HG02642 (cell line): Measurements from ENCODE around the gene GMEB2.
"Not testable (repeated sequence)": the region's sequence is repeated elsewhere in the genome, so short reads cannot be mapped to it uniquely, and the experiment has no call there.

ENCODE experiments used
- ATAC-seq: cut with Tn5 transposase; IDR thresholded peaks from one replicate; pipeline ENCODE4 v1.9.1; 2021; ENCODE audit warnings: mild to moderate bottlenecking; ENCODE audit not compliant: unreplicated experiment, poor library complexity

Gene GMEB2

DNA sequence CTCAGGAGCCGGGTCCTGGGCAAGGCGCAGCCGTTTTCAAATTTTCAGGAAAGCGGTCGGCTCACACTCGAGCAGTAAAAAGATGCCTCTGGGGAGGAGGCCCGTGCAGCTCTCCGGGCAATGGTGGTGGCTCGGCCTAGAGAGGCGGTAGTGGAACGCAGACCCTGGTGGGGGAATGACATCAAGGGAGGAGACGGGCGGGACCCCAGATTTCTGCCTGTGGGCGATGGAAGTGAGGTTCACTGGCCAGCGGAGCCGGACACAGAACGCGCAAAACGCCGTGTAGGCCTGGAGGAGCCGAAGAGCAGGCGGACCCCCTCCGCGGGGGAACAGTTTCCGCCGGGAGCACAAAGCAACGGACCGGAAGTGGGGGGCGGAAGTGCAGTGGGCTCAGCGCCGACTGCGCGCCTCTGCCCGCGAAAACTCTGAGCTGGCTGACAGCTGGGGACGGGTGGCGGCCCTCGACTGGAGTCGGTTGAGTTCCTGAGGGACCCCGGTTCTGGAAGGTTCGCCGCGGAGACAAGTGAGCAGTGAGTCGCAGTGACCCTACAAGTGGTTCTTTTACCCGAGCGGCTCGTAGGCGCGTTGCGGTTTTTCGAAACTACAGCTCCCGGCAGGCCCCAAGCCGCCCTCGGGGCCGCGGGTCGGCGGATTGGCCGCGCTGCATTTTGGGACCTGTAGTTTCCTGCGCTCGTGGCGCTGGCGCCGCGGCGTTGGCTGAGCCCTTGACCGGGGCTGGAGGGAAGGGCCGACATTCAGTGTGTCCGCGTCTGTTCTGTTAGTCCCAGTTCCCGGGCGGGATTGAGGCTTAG is 31.2 kb upstream of the GMEB2 start, which contains the start of gene RTEL1:
Gene RTEL1, plus strand, starts transcription at position 376 of the 812 bp plus-strand sequence. CDS start 1,091 bp downstream, outside the sequence.
- peak; percentile 90 for ATAC-seq

DNA sequence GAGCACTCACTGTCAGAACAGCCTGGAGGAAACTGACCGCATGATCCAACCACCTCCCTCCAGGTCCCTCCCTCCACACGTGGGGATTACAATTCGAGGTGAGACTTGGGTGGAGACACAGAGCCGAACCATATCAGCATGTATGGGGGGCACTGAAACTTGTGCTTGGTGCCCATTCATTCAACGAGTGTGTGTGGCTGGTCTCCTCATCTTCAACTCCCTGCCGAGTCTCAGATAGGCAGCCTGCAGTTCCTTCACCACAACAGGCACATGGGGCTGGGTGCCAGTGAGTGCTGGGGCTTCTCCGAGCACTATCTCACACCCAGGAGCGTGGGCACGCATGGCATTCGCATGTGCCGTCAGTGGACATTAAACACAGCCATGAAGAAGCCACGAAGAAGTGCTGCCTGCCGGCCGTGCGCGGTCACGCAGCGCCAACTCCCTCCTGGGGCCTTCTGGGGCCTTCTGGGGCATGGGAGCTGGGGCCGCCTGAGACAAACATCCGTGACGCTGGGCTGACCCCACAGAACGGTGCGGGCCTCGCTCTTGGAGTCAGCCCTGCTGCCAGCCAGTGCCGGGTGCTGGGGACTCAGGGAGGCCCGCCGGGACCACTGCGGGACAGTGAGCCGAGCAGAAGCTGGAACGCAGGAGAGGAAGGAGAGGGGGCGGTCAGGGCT is 30.5 kb upstream of the GMEB2 start:
- no peak for ATAC-seq

GRCh38 chr20:63656451-63656850 is 29.6 kb upstream of the GMEB2 start:
- no peak for ATAC-seq

DNA sequence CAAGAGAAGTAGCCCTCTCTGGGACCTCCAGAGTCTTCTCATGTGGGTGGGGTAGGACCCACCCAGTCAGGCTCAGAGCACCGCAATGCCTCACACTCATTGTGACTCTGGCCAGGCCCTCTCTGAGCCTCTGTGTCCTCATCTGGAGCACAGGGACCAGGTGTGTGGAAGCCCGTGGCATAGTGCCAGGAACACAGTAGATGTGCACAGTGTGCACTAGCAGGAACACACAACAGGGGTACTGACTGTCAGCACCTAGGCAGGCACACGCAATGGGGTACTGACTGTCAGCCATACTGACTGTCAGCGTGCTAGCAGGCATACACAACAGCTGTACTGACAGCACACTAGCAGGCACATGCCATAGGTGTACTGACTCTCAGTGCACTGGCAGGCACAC is 28.3 kb upstream of the GMEB2 start:
- no peak for ATAC-seq

- ATAC-seq, result no peak
Observed at GRCh38 chr20:63653974-63654668, 27.2 kb upstream of the GMEB2 start.

GRCh38 chr20:63653041-63653973 is 26.4 kb upstream of the GMEB2 start, which contains the start of gene STMN3:
STMN3 (minus strand) TSS chr20:63653424; CDS start chr20:63653345, 79 bp downstream.
- ATAC-seq, result no peak

DNA sequence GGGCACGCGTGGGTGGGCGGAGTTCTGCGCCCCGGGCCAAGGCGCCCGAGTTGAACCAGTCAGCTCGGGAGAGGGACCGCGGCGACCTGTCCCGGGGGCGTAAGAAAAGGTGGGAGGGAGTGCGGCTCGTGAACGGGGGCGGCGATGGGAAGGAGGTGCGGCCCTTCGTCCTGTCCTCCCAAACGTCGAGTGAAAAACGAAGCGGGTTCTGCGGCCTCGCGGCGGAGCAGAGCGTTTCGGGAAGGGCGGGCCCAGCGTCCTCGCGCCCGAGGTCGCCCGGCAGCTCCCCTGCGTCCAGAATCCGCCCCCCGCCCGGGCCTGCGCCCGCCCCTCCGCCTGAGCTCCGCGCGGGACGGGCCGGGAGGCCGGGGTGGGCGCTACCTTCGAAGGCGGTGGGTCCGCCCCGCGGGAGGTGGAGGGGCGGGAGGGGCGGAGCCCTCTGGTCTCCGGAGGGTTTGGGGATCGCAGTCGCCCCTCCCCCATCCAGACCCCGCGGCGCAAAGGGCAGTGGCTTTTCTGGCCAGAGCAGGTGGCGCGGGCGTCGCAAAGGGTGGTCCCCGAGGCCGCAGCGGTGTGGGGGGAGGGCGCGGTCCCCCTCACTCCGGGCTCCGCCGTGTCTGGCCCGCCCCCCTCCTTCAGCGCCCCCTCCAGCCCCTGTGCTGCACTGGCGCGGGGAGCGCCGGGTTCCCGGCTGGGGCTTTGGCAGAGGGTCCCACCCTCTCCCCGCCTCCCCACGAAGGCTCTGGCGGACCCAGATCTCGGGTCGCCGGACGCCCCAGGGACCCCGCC is 25.5 kb upstream of the GMEB2 start:
- no peak for ATAC-seq

DNA sequence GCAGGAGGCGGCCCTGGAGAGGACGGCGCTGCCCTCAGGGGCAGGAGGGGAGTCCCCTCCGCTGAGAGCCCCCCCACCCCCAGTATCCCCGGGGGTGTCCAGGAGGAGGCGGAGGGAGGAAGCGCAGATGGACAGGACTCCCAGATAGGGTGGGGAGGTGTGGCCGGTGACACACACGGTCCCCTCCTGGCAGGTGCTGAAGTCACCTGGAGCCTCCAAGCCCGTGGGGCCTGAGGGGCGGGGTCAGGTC is 25.0 kb upstream of the GMEB2 start:
- ATAC-seq, result no peak

- ATAC-seq, result not testable (repeated sequence)
Observed at GRCh38 chr20:63650486-63650885, 23.6 kb upstream of the GMEB2 start.

- no peak for ATAC-seq
Observed at GRCh38 chr20:63648895-63649589, 22.1 kb upstream of the GMEB2 start.

DNA sequence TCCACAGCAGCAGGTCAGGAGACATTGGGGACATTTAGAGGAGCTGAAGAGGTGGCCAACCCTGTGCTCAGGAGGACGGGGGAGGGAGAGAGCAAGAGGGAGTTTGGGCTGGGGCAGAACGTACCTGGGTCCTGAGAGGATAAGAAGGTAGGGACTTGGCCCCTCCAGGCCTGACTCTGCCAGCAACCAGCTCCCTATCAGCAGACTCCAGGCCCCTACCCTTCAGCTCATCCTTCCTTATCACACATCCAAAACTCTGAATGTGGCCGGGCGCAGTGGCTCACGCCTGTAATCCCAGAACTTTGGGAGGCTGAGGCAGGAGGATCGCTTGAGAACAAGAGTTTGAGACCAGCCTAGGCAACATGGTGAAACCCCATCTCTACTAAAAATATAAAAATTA is 21.3 kb upstream of the GMEB2 start:
- no peak for ATAC-seq

GRCh38 chr20:63645218-63645617 is 18.3 kb upstream of the GMEB2 start:
- no peak for ATAC-seq

DNA sequence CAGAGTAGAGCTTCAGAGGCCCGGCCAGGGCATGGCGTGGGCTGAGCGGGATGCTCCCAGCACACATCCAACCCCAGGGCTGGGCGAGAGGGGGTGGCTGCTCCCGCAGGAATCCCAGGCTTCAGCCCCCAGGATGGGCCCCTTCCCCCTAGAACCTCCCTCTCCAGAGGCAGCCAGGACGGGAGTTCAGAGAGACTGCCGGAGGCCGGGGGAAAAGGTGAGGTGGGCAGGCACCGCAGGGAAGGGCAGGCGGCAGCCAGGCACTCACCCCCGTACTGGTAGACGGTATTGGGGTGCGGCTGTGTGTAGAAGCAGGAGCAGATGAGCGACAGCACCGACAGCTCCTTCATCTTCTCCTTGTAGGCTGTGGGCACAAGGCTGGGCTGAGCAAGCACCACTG is 17.0 kb upstream of the GMEB2 start:
- no peak for ATAC-seq

- no peak for ATAC-seq
Observed at GRCh38 chr20:63643499-63643898, 16.6 kb upstream of the GMEB2 start.

DNA sequence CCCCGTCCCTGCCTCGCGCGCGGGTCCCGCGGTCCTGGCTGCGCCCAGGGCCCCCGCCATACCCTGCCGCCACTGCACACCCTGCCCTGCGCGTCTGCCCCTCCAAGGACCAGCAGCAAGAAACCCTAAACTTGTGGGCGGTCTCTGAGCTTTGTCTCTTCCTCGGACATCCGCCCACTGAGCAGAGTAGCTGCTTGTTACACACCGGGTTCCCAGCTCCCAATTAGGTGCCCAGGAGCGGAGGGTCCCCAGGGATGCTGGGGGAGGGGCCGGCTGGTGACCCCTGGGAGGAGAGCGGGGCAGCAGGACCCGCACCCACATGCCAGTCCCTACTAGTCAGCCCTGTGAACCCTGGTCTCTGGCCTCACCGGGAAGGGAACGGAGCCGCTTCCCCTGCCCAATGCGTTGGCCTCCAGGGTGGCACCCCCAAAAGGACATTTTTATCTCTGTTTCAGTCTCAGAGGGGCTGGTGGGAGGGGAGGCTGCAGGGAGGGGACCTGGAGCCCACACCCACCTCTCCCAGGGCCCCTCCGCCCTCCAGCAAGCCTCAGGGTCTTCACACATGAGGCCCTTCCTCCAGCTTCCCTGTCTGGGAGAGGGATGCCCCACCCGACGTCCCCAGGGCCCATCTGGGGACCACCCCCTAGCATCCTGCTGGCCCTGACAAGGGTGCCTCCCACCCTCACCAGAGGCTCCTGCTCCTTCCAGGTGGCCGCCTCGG is 15.8 kb upstream of the GMEB2 start:
- ATAC-seq, result no peak

DNA sequence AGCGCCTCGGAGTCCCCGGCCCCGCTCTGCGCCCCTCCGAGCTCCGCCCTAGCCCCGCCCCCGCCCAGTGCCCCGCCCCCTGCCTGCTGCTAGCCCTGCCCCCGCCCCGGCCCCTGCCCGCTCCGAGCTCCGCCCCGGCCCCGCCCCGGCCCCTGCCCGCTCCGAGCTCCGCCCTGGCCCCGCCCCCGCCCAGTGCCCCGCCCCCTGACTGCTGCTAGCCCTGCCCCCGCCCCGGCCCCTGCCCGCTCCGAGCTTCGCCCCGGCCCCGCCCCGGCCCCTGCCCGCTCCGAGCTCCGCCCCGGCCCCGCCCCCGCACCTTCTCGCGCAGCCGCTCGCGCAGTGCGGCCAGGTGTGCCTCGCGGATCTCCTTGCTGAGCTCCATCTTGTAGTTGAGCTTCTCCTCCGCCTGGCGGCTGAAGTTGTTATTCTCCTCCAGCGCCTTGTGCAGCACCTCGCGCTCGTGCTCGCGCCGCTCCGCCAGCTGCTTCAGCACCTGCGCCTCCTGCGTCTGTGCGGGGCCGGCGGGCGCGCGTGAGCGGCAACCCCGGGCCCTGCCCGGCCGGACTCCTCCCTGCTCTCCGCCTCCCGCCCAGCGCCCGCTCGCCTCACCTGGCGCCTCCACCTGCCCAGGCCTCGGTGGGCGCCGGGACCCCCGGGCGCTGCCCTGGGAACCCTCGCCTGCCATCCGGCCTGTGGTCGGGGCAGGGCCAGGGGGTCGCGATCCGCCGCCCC is 15.1 kb upstream of the GMEB2 start:
- ATAC-seq, result peak; percentile 62

DNA sequence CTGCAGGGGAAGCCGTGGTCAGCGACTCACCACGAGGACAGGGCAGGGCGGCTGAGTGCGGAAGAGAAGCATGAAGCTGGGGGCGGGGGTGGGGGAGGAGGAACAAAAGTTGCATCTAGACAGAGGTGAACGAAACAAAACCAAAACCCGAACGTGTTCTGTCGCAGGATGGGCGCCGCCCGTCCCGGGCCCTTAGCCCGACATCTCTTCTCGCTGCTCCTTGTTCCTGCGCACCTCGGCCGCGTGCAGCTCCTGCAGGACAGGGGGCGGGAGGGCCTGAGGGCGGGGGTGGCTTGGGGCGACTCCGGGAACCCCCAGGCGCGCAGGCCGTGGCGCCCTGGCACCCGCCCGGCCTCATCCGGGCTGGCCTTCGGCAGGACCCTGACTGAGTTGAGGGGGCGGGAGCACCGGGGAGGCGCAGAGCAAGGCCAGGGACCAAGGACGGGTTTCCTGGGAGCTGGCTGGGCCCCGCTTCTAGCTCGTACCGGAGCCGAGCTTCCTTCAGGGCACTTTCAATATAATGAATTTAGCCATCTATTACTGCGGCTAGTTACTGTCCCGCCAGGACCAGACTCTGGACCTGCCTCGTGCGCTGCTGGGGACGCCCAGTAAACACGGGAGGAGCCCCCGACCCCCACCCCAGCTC is 14.4 kb upstream of the GMEB2 start:
- peak; percentile 36 for ATAC-seq
